ENCODE data around the gene PSAPL1.

Gene PSAPL1

GRCh38 chr4:7388627-7389026 is 46.1 kb downstream of the PSAPL1 start:
- no peak overlapping the region for H3K4me2 ChIP-seq (ENCODE audit: low read length)
- no peaks in the 10 kb centered on the region for H3K36me3 ChIP-seq (ENCODE audit: control insufficient read depth, low read length)
- no peaks in the 10 kb centered on the region for H3K4me1 ChIP-seq (ENCODE audit: control insufficient read depth, low read length)
- H3K9me2 ChIP-seq (replicated peaks; ENCODE audit: control insufficient read depth, low read length): no peaks in the 10 kb centered on the region
- no peaks in the 10 kb centered on the region for H4K20me1 ChIP-seq (ENCODE audit: control insufficient read depth, insufficient read depth, low read depth, low read length)
- no peak overlapping the region for H3K27ac ChIP-seq (ENCODE audit: low read depth, low read length)
- no peaks in the 10 kb centered on the region for H3K79me2 ChIP-seq (ENCODE audit: control insufficient read depth, low read length)
- H3K27me3 ChIP-seq (ENCODE audit: control insufficient read depth, low read length): no peaks in the 10 kb centered on the region
- no peak for TF ChIP-seq CTCF (IDR thresholded peaks at IDR 0.05; ENCODE audit: low read depth, low read length, poor library complexity, severe bottlenecking)
- TF ChIP-seq EZH2phosphoT487 (IDR thresholded peaks at IDR 0.05; ENCODE audit: borderline replicate concordance, low read length): no peak
- H3F3A ChIP-seq (ENCODE audit: control insufficient read depth, insufficient read depth): no peaks in the 10 kb centered on the region
- no peak overlapping the region for H3K4me3 ChIP-seq (ENCODE audit: low read length)
- peaks cover 14% of the 10 kb centered on the region; the same call in 1 of the 2 replicates for H3K9me3 ChIP-seq (ENCODE audit: control insufficient read depth, insufficient read depth, low read length)

- no peaks in the 10 kb centered on the region for H3K27me3 ChIP-seq (ENCODE audit: control insufficient read depth, low read length)
- no peak for TF ChIP-seq CTCF (IDR thresholded peaks at IDR 0.05; ENCODE audit: low read depth, low read length, poor library complexity, severe bottlenecking)
- no peak for TF ChIP-seq EZH2phosphoT487 (IDR thresholded peaks at IDR 0.05; ENCODE audit: borderline replicate concordance, low read length)
- H3K27ac ChIP-seq (ENCODE audit: low read depth, low read length): no peak overlapping the region
- H3K4me2 ChIP-seq (ENCODE audit: low read length): no peak overlapping the region
- H3K36me3 ChIP-seq (ENCODE audit: control insufficient read depth, low read length): no peaks in the 10 kb centered on the region
- no peak overlapping the region for H3K4me3 ChIP-seq (ENCODE audit: low read length)
- H3K9me2 ChIP-seq (replicated peaks; ENCODE audit: control insufficient read depth, low read length): no peaks in the 10 kb centered on the region
- H3K9me3 ChIP-seq (ENCODE audit: control insufficient read depth, insufficient read depth, low read length): peaks cover 14% of the 10 kb centered on the region; the same call in 1 of the 2 replicates
- no peaks in the 10 kb centered on the region for H3F3A ChIP-seq (ENCODE audit: control insufficient read depth, insufficient read depth)
- H4K20me1 ChIP-seq (ENCODE audit: control insufficient read depth, insufficient read depth, low read depth, low read length): no peaks in the 10 kb centered on the region
- no peaks in the 10 kb centered on the region for H3K4me1 ChIP-seq (ENCODE audit: control insufficient read depth, low read length)
- no peaks in the 10 kb centered on the region for H3K79me2 ChIP-seq (ENCODE audit: control insufficient read depth, low read length)
Observed at GRCh38 chr4:7387925-7388324, 46.8 kb downstream of the PSAPL1 start.

- no peaks in the 10 kb centered on the region for H3K27me3 ChIP-seq (ENCODE audit: control insufficient read depth, low read length)
- H3K4me3 ChIP-seq (ENCODE audit: low read length): no peak overlapping the region
- TF ChIP-seq EZH2phosphoT487 (IDR thresholded peaks at IDR 0.05; ENCODE audit: borderline replicate concordance, low read length) (no peak), CTCF (IDR thresholded peaks at IDR 0.05; ENCODE audit: low read depth, low read length, poor library complexity, severe bottlenecking) (no peak)
- H4K20me1 ChIP-seq (ENCODE audit: control insufficient read depth, insufficient read depth, low read depth, low read length): no peaks in the 10 kb centered on the region
- no peaks in the 10 kb centered on the region for H3K9me2 ChIP-seq (replicated peaks; ENCODE audit: control insufficient read depth, low read length)
- peaks cover 3% of the 10 kb centered on the region for H3K4me1 ChIP-seq (ENCODE audit: control insufficient read depth, low read length)
- H3K27ac ChIP-seq (ENCODE audit: low read depth, low read length): no peak overlapping the region
- no peaks in the 10 kb centered on the region for H3F3A ChIP-seq (ENCODE audit: control insufficient read depth, insufficient read depth)
- H3K4me2 ChIP-seq (ENCODE audit: low read length): no peak overlapping the region
- H3K9me3 ChIP-seq (ENCODE audit: control insufficient read depth, insufficient read depth, low read length): peaks cover 14% of the 10 kb centered on the region; the same call in 1 of the 2 replicates
- H3K36me3 ChIP-seq (ENCODE audit: control insufficient read depth, low read length): no peaks in the 10 kb centered on the region
- H3K79me2 ChIP-seq (ENCODE audit: control insufficient read depth, low read length): no peaks in the 10 kb centered on the region
Observed at GRCh38 chr4:7384929-7385890, 49.5 kb downstream of the PSAPL1 start.
